Activated B cell treated with CpG ODN at 0.5 μM for 24 hours (primary cell): ENCODE data around the gene PRKAR2B. TPM values are rescaled to one million over a fixed set of nuclear protein-coding genes. Genes with fewer than 3 reads are reported as not detected.
"Not testable (repeated sequence)": the region's sequence is repeated elsewhere in the genome, so short reads cannot be mapped to it uniquely, and the experiment has no call there.

Experiments
- ATAC-seq: fragments of 200-7000 bp; cut with Tn5 transposase; one replicate; pipeline ENCODE4 v1.10.0; 2021; ENCODE audit warnings: low read depth, mild to moderate bottlenecking, moderate library complexity
- CTCF ChIA-PET: fragments of 350-600 bp; sonication (Branson Sonifier 250); formaldehyde crosslinking; loops from one replicate; lab custom pipeline; 2021; ENCODE audit warnings: antibody characterized with exemption; lab: Charles Lee
- POLR2A ChIA-PET: fragments of 350-600 bp; sonication (Branson Sonifier 250); formaldehyde crosslinking; loops from one replicate; lab custom pipeline; 2021; ENCODE audit warnings: antibody characterized with exemption; lab: Charles Lee
- DNase-seq: peaks from one replicate; pipeline ENCODE4 v3.0.0; 2022
- H3K27ac Mint-ChIP-seq: one replicate; pipeline ENCODE4 v1.8.0; 2020; ENCODE audit warnings: mixed read lengths
- H3K27me3 Mint-ChIP-seq: one replicate; pipeline ENCODE4 v1.8.0; 2021; ENCODE audit warnings: mixed read lengths
- H3K36me3 Mint-ChIP-seq: one replicate; pipeline ENCODE4 v1.8.0; 2021; ENCODE audit warnings: low read depth, mixed read lengths
- H3K4me1 Mint-ChIP-seq: one replicate; pipeline ENCODE4 v1.8.0; 2021; ENCODE audit warnings: mixed read lengths
- H3K4me3 Mint-ChIP-seq: one replicate; pipeline ENCODE4 v1.8.0; 2020; ENCODE audit warnings: mild to moderate bottlenecking, mixed read lengths
- H3K9me3 Mint-ChIP-seq: one replicate; pipeline ENCODE4 v1.8.0; 2020; ENCODE audit warnings: mixed read lengths
- intact Hi-C: fragments of 100-400 bp; cut with micrococcal nuclease; formaldehyde crosslinking; loops from one replicate; pipeline ENCODE4 v1.15.1; 2024
- total RNA-seq: library from RNA; stranded (reverse); gene quantifications from 2 replicates; pipeline ENCODE4 v1.2.3, GENCODE V29; 2022
- TF ChIP-seq, protein P1 (sequence below): fragments of 200-600 bp; IDR thresholded peaks from one replicate; pipeline ENCODE4 v1.8.0; 2022; ENCODE audit warnings: antibody characterized with exemption, mild to moderate bottlenecking

The PRKAR2B gene
- total RNA-seq, 1 donor from 2014 or later: 0.71 TPM

DNA sequence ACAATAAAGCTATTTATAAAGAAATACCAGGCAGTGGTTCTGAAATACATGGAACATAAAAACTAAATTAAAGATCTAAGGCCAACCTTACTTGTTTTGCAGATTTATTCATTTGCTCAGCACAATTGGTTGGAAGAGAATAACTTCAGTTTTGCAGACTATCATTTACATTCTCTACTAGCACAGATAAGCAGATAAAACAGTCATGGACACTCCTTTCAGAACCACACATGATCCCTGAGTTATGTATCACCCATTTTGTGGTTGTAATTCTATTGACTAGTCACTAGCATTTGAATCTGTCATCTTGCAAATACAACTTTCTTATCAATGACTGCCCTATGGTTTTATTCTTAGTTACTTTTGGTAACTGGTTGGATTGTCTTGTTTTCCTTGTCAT is 45.1 kb downstream of the PRKAR2B start:
- ChIA-PET CTCF (no interaction called here), POLR2A (no interaction called here)
- ATAC-seq (no peak), DNase-seq (no peak)
- H3K4me3 Mint-ChIP-seq: no peak overlapping the region
- no peaks in the 10 kb centered on the region for H3K27me3 Mint-ChIP-seq
- H3K4me1 Mint-ChIP-seq: no peaks in the 10 kb centered on the region
- peaks cover 4% of the 10 kb centered on the region for H3K9me3 Mint-ChIP-seq
- intact Hi-C loops: no loop called here
- H3K27ac Mint-ChIP-seq: no peak overlapping the region
- TF ChIP-seq, protein P1, sequence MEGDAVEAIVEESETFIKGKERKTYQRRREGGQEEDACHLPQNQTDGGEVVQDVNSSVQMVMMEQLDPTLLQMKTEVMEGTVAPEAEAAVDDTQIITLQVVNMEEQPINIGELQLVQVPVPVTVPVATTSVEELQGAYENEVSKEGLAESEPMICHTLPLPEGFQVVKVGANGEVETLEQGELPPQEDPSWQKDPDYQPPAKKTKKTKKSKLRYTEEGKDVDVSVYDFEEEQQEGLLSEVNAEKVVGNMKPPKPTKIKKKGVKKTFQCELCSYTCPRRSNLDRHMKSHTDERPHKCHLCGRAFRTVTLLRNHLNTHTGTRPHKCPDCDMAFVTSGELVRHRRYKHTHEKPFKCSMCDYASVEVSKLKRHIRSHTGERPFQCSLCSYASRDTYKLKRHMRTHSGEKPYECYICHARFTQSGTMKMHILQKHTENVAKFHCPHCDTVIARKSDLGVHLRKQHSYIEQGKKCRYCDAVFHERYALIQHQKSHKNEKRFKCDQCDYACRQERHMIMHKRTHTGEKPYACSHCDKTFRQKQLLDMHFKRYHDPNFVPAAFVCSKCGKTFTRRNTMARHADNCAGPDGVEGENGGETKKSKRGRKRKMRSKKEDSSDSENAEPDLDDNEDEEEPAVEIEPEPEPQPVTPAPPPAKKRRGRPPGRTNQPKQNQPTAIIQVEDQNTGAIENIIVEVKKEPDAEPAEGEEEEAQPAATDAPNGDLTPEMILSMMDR: no peak
- H3K36me3 Mint-ChIP-seq: no peaks in the 10 kb centered on the region

DNA sequence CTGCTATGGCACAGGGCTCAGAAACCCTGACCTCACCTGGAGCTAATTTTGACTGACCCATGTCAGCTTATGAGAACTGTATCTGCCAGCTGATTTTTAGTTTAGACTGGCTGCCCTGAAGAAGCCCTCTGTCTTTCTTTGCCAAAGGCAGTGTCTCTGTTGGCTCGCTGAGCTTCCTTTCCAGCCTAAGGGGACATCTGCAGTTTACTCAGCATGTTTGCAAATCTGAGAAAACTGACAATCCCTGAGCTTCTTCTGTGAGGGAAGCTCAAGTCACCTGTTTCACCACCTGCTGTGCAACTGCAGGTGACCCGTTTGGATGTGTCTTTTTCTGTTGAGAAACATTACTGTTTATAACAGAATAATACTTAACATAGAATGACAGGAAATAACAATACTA is 46.0 kb downstream of the PRKAR2B start:
- intact Hi-C loops: no loop called here
- Mint-ChIP-seq H3K27ac (no peak overlapping the region), H3K27me3 (no peaks in the 10 kb centered on the region), H3K36me3 (no peaks in the 10 kb centered on the region), H3K4me1 (no peaks in the 10 kb centered on the region), H3K4me3 (no peak overlapping the region), H3K9me3 (peaks cover 4% of the 10 kb centered on the region)
- DNase-seq (no peak), ATAC-seq (no peak)
- TF ChIP-seq, protein P1: no peak
- CTCF ChIA-PET: no interaction called here
- POLR2A ChIA-PET: no interaction called here

DNA sequence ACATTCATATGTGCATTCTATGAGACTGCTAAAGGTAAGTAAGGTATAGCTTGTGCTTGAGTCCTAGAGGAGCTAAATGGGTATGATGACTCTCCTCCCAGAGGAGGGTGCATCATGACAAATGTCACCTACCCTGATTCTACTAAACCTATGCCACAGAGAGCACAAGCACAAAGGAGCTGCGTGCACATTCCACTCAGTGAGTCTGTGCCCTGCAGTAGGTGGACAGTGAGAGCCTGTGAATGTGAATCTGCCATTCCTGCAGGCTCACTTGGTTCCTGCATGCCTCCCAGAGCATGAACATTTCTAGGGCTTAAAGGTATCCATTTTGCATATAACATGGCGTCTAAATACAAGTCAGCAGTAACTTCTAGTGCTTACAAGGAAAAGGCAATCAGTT is 46.8 kb downstream of the PRKAR2B start:
- Mint-ChIP-seq H3K4me1 (no peaks in the 10 kb centered on the region), H3K27ac (no peak overlapping the region), H3K36me3 (no peaks in the 10 kb centered on the region), H3K4me3 (no peak overlapping the region), H3K27me3 (no peaks in the 10 kb centered on the region), H3K9me3 (peaks cover 4% of the 10 kb centered on the region)
- CTCF ChIA-PET: no interaction called here
- no peak for DNase-seq
- POLR2A ChIA-PET: no interaction called here
- intact Hi-C loops: no loop called here
- TF ChIP-seq, protein P1: no peak
- ATAC-seq: no peak

DNA sequence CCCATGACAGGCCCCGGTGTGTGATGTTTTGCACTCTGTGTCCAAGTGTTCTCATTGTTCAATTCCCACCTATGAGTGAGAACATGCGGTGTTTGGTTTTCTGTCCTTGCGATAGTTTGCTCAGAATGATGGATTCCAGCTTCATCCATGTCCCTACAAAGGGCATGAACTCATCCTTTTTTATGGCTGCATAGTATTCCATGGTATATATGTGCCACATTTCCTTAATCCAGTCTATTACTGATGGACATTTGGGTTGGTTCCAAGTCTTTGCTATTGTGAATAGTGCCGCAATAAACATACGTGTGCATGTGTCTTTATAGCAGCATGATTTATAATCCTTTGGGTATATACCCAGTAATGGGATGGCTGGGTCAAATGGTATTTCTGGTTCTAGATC is 49.2 kb downstream of the PRKAR2B start:
- H3K4me1 Mint-ChIP-seq, H3K9me3 Mint-ChIP-seq, H3K36me3 Mint-ChIP-seq, CTCF ChIA-PET, H3K4me3 Mint-ChIP-seq, POLR2A ChIA-PET, ATAC-seq, intact Hi-C loops, DNase-seq, H3K27me3 Mint-ChIP-seq, H3K27ac Mint-ChIP-seq: not testable (repeated sequence)

DNA sequence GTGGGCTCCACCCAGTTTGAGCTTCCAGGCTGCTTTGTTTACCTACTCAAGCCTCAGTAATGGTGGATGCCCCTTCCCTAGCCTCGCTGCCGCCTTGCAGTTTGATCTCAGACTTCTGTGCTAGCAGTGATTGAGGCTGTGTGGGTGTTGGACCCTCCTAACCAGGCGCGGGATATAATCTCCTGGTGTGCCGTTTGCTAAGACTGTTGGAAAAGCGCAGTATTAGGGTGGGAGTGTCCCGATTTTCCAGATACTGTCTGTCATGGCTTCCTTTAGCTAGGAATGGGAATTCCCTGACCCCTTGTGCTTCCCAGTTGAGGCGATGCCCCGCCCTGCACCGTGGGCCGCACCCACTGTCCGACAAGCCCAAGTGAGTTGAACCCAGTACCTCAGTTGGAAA is 54.6 kb downstream of the PRKAR2B start:
- POLR2A ChIA-PET, H3K4me3 Mint-ChIP-seq, H3K27ac Mint-ChIP-seq, ATAC-seq, H3K4me1 Mint-ChIP-seq, H3K9me3 Mint-ChIP-seq, H3K36me3 Mint-ChIP-seq, CTCF ChIA-PET, intact Hi-C loops, H3K27me3 Mint-ChIP-seq, DNase-seq: not testable (repeated sequence)

DNA sequence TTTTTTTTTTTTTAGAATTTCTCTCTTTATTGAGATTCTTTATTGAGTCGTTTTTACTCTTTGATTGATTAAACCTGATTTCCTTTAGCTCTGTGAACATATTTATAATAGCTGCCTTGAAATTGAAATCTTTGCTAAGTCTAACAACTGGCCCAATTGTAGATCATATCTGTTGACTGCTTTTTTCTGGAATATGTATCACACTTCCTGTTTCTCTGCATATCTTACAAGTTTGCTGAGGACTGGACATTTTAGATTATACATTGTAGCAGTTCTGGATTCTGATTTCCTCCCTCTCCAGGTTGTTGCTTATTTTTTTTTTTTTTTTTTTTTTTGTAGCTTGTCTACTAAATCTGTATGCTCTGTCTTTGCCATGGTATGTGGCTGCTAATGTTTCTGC is 56.3 kb downstream of the PRKAR2B start:
- DNase-seq (no peak), ATAC-seq (no peak)
- Mint-ChIP-seq H3K36me3 (no peaks in the 10 kb centered on the region), H3K9me3 (peaks cover 2% of the 10 kb centered on the region), H3K4me1 (peaks cover 2% of the 10 kb centered on the region), H3K27me3 (peaks cover 8% of the 10 kb centered on the region), H3K4me3 (no peak overlapping the region), H3K27ac (no peak overlapping the region)
- ChIA-PET POLR2A (no interaction called here), CTCF (no interaction called here)
- intact Hi-C loops: no loop called here
- TF ChIP-seq, protein P1: no peak
